NCI-H2196 treated with DMSO at 0.1 percent for 48 hours (cell line): Measurements from ENCODE around the gene RFTN1.

ENCODE experiments used
- DNase-seq: peaks from one replicate; lab custom pipeline; 2025; ENCODE audit not compliant: unreplicated experiment; lab: John Stamatoyannopoulos, UW

The RFTN1 gene

DNA sequence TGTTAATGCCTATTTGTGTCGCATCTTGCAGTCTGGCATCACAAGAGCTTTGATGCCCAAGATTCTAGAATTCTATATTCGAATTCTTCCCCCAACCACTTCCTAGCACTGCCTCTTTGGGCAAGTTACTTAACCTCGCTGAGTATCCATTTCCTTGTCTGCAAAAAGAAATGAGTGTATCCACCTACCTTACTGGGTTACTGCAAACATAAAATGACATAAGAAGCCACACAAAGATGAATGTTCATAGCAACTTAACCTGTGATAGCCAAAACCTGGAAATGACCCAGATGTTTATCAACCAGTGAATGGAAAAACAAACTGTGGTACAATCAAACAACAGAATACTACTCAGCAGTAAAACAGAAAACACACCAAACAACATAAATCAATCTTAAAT is 24.9 kb downstream of the RFTN1 start:
- DNase-seq = no peak

GRCh38 chr3:16487511-16488175 is 25.9 kb downstream of the RFTN1 start:
- no peak for DNase-seq

GRCh38 chr3:16486951-16487480 is 26.5 kb downstream of the RFTN1 start:
- no peak for DNase-seq

DNA sequence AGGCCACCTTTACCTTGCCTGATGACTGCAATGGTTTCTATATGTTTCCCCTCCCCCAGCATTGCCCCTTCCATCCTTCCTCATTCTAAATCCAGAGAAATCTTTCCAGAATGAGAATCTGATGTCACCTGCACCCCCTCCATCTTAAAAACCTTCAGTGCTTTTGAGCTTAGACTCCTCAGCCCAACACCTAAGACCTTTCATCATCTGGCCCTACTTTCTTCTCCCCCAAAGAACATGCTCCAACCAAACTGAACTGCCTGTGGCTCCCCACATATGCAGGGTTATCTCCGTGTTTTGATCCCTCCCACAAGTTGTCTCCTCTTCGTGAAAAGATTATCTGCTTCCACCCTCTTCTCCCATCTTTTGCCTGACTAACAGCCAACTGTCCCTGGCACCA is 27.3 kb downstream of the RFTN1 start:
- no peak for DNase-seq

GRCh38 chr3:16485395-16485992 is 28.0 kb downstream of the RFTN1 start:
- DNase-seq = no peak

GRCh38 chr3:16484984-16485383 is 28.5 kb downstream of the RFTN1 start:
- DNase-seq = no peak

- DNase-seq = no peak
These were observed 29.3 kb downstream of the RFTN1 start for GRCh38 chr3:16484216-16484615.

- peak; percentile 13 for DNase-seq
These were observed 30.5 kb downstream of the RFTN1 start for GRCh38 chr3:16482770-16483531.

- DNase-seq = no peak
These were observed 31.2 kb downstream of the RFTN1 start for GRCh38 chr3:16482194-16482769.

GRCh38 chr3:16481546-16481897 is 32.0 kb downstream of the RFTN1 start:
- DNase-seq = no peak

DNA sequence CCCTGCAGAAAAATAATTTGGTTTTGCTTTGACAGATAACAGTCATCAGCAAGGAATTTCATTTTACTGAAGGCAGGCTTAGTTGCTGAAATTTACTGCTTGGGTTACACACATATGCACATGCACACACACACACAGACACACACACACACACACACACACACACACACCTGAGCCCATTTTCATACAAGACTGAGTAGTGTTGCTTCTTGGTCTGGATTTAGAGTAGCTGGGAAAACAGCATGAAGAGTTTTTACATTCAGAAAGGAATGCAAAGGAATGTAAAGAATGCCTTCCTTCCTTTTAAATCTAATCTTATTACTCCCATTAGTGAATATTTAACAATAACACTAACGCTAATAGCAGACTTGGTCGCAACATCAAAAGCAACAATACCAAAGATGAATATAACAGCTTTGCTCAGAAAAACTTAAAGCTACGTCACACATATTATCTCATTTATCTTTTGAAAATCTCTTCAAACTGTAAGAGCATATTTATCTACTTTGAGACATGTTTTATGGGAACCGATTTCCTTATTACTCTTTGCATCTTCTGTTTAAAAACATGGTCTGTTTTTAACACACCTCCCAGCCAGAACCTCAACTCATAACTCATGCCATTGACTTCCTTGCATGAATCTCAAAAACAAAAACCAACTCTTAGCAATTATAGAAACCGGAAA is 32.5 kb downstream of the RFTN1 start:
- DNase-seq = no peak

DNA sequence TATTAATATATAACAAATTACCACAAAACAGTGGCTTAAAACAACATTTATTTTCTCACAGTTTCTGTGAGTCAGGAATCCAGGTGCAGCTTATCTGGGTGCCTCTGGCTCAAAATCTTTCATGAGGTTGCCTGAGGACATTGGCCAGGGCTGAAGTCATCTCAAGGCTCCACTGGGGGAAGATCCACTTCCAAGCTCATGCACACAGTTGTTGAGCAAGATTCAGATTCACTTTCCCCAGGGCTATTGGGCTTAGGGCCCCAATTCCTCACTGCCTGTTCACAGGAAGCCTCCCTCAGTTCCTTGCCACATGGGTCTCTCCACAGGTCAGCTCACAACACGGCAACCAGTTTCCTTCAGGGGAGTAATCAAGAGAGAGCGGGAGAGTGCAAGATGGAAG is 35.0 kb downstream of the RFTN1 start:
- no peak for DNase-seq

GRCh38 chr3:16477521-16477920 is 36.0 kb downstream of the RFTN1 start:
- no peak for DNase-seq

DNA sequence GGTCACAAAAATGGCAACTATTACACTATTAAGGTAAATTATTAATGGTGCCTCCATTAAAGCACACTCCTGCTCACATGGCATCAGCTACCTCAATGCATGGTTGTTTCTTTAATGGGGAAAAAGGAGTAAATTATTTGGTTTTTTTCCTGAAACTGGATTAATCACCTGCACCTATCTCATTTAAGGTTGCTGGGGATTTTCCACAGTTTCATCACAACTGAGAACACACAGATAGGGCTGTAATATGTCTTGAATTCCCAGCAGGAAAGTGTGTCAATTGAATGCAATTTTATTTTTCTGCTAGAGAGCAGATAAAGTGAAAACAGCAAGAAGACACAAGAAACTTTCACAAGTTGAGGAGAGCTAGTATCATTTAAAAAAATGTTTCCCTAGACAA is 36.4 kb downstream of the RFTN1 start:
- DNase-seq = no peak

DNA sequence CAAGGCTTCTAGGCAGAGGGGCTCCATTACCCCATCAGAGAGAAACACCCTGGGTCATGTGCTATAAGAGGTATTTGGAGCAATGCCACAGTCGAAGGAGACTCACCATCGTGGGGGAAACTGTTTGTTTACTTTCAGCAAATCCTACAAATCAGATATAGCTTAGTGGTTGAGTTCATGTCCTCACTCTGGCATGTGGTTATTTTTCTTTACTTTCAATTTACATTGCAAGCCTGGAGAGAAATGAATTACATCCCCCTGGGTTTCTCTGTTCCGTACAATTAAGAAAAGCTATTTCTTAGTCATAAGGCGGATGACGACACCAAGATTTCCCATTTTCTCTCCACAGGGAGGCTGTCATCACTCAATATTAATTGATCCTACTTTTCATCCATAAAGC is 36.9 kb downstream of the RFTN1 start:
- DNase-seq = no peak

- DNase-seq = no peak
These were observed 37.7 kb downstream of the RFTN1 start for GRCh38 chr3:16475766-16476165.

GRCh38 chr3:16474920-16475319 is 38.6 kb downstream of the RFTN1 start:
- DNase-seq = no peak

GRCh38 chr3:16474216-16474615 is 39.3 kb downstream of the RFTN1 start:
- no peak for DNase-seq

- no peak for DNase-seq
These were observed 40.9 kb downstream of the RFTN1 start for GRCh38 chr3:16472593-16472992.

GRCh38 chr3:16471897-16472296 is 41.6 kb downstream of the RFTN1 start:
- no peak for DNase-seq

- DNase-seq = no peak
These were observed 42.9 kb downstream of the RFTN1 start for GRCh38 chr3:16470590-16470989.
